Panc1 (cell line): ENCODE data around the gene MRTFA. TPM values are rescaled to one million over a fixed set of nuclear protein-coding genes. Genes with fewer than 3 reads are reported as not detected.

Source experiments
- ATAC-seq: fragments of 200-7000 bp; cut with Tn5 transposase; 2 replicates; pipeline ENCODE4 v1.9.1; 2020; ENCODE audit warnings: mild to moderate bottlenecking, moderate library complexity
- BruUV-seq: library from RNA; stranded (reverse); fragments of 400-500 nt; replicated peaks from 2 replicates; lab custom pipeline; 2021; lab: Mats Ljungman, UMichigan
- CTCF ChIA-PET: fragments of 300-600 bp; sonication (Branson Sonifier 250); formaldehyde crosslinking; loops from one replicate; lab custom pipeline; 2022; ENCODE audit warnings: antibody characterized with exemption; lab: Charles Lee
- POLR2A ChIA-PET: fragments of 300-600 bp; sonication (Branson Sonifier 250); formaldehyde crosslinking; loops from one replicate; lab custom pipeline; 2022; ENCODE audit warnings: antibody characterized with exemption; lab: Charles Lee
- DNase-seq: peaks from one replicate; pipeline ENCODE4 v3.0.0-alpha.2; 2010; ENCODE audit warnings: low read depth, low spot score
- H3K27ac ChIP-seq: 2 replicates; pipeline ENCODE4 v1.5.1; 2011; ENCODE audit warnings: mild to moderate bottlenecking, low read length, inconsistent platforms
- H3K27me3 ChIP-seq: fragments of 200-500 bp; sonication (Bioruptor generic); 2 replicates; pipeline ENCODE4 v1.6.0; 2014; ENCODE audit warnings: low read length, inconsistent platforms; ENCODE audit not compliant: control insufficient read depth, insufficient read depth
- H3K36me3 ChIP-seq: fragments of 200-500 bp; sonication (Bioruptor generic); 2 replicates; pipeline ENCODE4 v1.5.1; 2014; ENCODE audit warnings: inconsistent platforms, mild to moderate bottlenecking, low read length, moderate library complexity; ENCODE audit not compliant: control insufficient read depth, insufficient read depth
- H3K4me1 ChIP-seq: 2 replicates; pipeline ENCODE4 v1.5.1; 2011; ENCODE audit warnings: inconsistent platforms, mild to moderate bottlenecking, low read length, moderate library complexity; ENCODE audit not compliant: control insufficient read depth, insufficient read depth
- H3K4me3 ChIP-seq, 2 experiments: 2 replicates each; pipeline ENCODE4 v1.5.1; 2011 to 2012; ENCODE audit warnings: low read depth in 2 of 2, low read length in 2 of 2, mild to moderate bottlenecking in 2 of 2, inconsistent platforms in 1 of 2, moderate library complexity in 1 of 2
- H3K9me3 ChIP-seq: fragments of 200-500 bp; sonication (Bioruptor generic); 2 replicates; pipeline ENCODE4 v1.5.1; 2014; ENCODE audit warnings: low read depth, mild to moderate bottlenecking, inconsistent platforms, low read length, moderate library complexity; ENCODE audit not compliant: control insufficient read depth, insufficient read depth
- POLR2AphosphoS5 ChIP-seq: IDR thresholded peaks from 2 replicates; pipeline ENCODE4 v1.6.1; 2012; ENCODE audit warnings: mild to moderate bottlenecking, low read depth, low read length, moderate library complexity
- SIN3A ChIP-seq: IDR thresholded peaks from 2 replicates; pipeline ENCODE4 v1.6.1; 2012; ENCODE audit warnings: low read depth, mild to moderate bottlenecking, low read length, moderate library complexity, borderline replicate concordance; ENCODE audit not compliant: insufficient read depth
- TCF7L2 ChIP-seq: IDR thresholded peaks from 2 replicates; pipeline ENCODE4 v1.6.1; 2011; ENCODE audit warnings: mild to moderate bottlenecking, low read depth, low read length, inconsistent platforms
- in situ Hi-C: cut with HindIII; loops from 2 replicates; pipeline ENCODE4 v1.10.0; 2016; ENCODE audit warnings: low sequenced_read_pairs, low pct_unique_long_range_greater_than_20kb
- intact Hi-C: fragments of 100-400 bp; cut with micrococcal nuclease; formaldehyde crosslinking; loops from one replicate; pipeline ENCODE4 v1.10.0; 2022; ENCODE audit not compliant: unreplicated experiment
- total RNA-seq: library from RNA; stranded (reverse); gene quantifications from one replicate; pipeline ENCODE4 v1.2.1, GENCODE V29; 2021; ENCODE audit not compliant: unreplicated experiment
- TF ChIP-seq, protein P1 (sequence below): fragments of 450-650 bp; IDR thresholded peaks from 2 replicates; pipeline ENCODE4 v1.5.1; 2017; ENCODE audit warnings: mild to moderate bottlenecking
- TF ChIP-seq, protein P2 (sequence below), 2 experiments: IDR thresholded peaks; 2 replicates each; pipeline ENCODE4 v1.6.1; 2011 to 2012; ENCODE audit warnings: low read depth in 2 of 2, control low read depth in 1 of 2, low read length in 1 of 2, mild to moderate bottlenecking in 1 of 2, moderate library complexity in 1 of 2; ENCODE audit not compliant: insufficient read depth in 1 of 2

The MRTFA gene
- total RNA-seq, 1 experiment from 2014 or later, result 62.1 TPM

DNA sequence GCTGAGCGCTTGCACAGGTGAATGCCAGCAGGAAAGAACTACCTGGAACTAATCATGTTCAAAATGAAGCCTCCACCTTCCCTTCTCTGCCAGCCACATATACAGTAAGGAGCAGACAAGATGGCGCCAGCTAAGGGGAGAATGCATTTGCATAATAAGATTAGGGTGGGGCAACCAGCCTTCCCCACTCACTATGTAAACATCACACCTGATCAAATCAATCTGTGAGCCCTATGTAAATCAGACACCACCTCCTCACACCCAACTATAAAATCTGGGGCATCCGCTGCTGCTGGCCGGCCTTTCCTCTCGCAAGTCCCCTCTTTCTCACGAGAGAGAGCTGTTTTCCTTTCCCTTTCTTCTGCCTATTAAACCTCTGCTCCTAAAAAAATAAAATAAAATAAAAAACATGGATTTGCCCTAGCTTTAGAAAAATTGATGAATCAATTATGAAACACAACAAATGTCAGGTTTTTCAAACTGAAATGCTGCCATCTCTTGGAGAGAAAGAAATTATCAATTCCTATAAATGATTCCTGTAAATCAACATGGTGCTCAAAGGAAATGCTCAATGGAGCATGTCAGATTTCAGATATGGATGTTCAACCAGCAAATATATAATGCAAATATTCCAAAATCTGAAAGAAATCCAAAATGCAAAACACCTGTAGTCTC, 157.3 kb downstream of the MRTFA start:
- no peaks in the 10 kb centered on the region for H3K36me3 ChIP-seq
- CTCF ChIA-PET, result interaction anchor here (0.5 kb wide), 1 partner anchor 30 kb away, joined by 4 read pairs; no protein-coding TSS in a partner anchor
- in situ Hi-C loops (no loop called here), intact Hi-C loops (no loop called here)
- ATAC-seq (no peak), DNase-seq (no peak)
- no peak overlapping the region for H3K27ac ChIP-seq
- H3K4me3 ChIP-seq, result no peak overlapping the region
- POLR2A ChIA-PET, result interaction anchor here (0.7 kb wide), 1 partner anchor 327 kb away, joined by 3 read pairs; no protein-coding TSS in a partner anchor
- H3K4me1 ChIP-seq, result peaks cover 20% of the 10 kb centered on the region
- TF ChIP-seq TCF7L2 (no peak), SIN3A (no peak), POLR2AphosphoS5 (no peak)
- TF ChIP-seq, protein P1, sequence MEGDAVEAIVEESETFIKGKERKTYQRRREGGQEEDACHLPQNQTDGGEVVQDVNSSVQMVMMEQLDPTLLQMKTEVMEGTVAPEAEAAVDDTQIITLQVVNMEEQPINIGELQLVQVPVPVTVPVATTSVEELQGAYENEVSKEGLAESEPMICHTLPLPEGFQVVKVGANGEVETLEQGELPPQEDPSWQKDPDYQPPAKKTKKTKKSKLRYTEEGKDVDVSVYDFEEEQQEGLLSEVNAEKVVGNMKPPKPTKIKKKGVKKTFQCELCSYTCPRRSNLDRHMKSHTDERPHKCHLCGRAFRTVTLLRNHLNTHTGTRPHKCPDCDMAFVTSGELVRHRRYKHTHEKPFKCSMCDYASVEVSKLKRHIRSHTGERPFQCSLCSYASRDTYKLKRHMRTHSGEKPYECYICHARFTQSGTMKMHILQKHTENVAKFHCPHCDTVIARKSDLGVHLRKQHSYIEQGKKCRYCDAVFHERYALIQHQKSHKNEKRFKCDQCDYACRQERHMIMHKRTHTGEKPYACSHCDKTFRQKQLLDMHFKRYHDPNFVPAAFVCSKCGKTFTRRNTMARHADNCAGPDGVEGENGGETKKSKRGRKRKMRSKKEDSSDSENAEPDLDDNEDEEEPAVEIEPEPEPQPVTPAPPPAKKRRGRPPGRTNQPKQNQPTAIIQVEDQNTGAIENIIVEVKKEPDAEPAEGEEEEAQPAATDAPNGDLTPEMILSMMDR, result no peak
- TF ChIP-seq, protein P2, sequence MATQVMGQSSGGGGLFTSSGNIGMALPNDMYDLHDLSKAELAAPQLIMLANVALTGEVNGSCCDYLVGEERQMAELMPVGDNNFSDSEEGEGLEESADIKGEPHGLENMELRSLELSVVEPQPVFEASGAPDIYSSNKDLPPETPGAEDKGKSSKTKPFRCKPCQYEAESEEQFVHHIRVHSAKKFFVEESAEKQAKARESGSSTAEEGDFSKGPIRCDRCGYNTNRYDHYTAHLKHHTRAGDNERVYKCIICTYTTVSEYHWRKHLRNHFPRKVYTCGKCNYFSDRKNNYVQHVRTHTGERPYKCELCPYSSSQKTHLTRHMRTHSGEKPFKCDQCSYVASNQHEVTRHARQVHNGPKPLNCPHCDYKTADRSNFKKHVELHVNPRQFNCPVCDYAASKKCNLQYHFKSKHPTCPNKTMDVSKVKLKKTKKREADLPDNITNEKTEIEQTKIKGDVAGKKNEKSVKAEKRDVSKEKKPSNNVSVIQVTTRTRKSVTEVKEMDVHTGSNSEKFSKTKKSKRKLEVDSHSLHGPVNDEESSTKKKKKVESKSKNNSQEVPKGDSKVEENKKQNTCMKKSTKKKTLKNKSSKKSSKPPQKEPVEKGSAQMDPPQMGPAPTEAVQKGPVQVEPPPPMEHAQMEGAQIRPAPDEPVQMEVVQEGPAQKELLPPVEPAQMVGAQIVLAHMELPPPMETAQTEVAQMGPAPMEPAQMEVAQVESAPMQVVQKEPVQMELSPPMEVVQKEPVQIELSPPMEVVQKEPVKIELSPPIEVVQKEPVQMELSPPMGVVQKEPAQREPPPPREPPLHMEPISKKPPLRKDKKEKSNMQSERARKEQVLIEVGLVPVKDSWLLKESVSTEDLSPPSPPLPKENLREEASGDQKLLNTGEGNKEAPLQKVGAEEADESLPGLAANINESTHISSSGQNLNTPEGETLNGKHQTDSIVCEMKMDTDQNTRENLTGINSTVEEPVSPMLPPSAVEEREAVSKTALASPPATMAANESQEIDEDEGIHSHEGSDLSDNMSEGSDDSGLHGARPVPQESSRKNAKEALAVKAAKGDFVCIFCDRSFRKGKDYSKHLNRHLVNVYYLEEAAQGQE (IDR thresholded peaks at IDR 0.05; ENCODE audit: insufficient read depth in 1 of 2, low read depth in 2 of 2, low read length in 1 of 2), result no peak
- H3K27me3 ChIP-seq, result no peaks in the 10 kb centered on the region
- no peaks in the 10 kb centered on the region for H3K9me3 ChIP-seq
- no TSS peak for BruUV-seq

DNA sequence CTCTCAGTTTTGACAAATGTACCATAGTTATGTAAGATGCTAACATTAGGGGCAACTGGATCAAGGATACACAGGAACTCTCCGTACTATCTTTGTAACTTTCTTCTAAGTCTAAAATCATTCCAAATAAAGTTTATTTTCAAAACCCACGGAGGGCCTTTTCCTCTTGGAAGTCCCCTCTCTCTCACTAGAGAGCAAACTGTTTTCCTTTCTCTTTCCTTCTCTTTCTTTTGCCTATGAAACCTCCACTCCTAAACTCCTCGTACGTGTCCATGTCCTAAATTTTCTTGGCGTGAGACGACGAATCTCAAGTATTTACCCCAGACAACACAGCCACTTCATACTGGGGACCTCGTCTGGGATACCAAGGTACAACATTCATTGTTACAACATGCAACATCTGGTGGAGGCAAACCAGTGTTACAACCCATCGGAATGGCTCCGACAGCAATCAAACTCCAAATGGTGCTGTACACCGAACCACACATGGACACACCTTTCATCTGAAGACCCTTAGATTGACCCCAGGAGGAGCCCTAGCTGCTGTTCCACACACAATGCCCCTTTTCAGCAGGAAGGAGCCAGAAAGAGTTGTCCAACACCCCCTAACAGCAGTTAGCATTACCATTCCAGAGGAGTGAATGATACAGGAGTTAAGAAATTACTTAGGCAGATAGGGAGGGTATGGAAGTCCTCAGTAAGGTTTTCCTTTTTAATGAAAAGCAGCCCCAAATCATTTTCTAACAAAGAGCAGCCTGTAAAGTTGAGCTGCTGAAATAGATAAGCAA, 158.0 kb downstream of the MRTFA start:
- Histone ChIP-seq H3K36me3 (no peaks in the 10 kb centered on the region), H3K27me3 (no peaks in the 10 kb centered on the region), H3K4me3 (no peak overlapping the region), H3K27ac (peak overlapping the region; percentile 68), H3K4me1 (peaks cover 20% of the 10 kb centered on the region), H3K9me3 (no peaks in the 10 kb centered on the region)
- in situ Hi-C loops (no loop called here), intact Hi-C loops (no loop called here)
- TF ChIP-seq, protein P2 (IDR thresholded peaks at IDR 0.05; ENCODE audit: insufficient read depth in 1 of 2, low read depth in 2 of 2, low read length in 1 of 2), result no peak
- TF ChIP-seq TCF7L2, result no peak
- TF ChIP-seq, protein P1, result no peak
- no peak for TF ChIP-seq POLR2AphosphoS5
- TF ChIP-seq SIN3A, result no peak
- DNase-seq (no peak), ATAC-seq (no peak)
- no TSS peak for BruUV-seq
- ChIA-PET POLR2A (interaction anchor here (0.6 kb wide), 1 partner anchor 82 kb away, joined by 3 read pairs; no protein-coding TSS in a partner anchor), CTCF (interaction anchor here (0.5 to 1.7 kb wide), 2 partner anchors 30 to 42 kb away, joined by 4 read pairs; no protein-coding TSS in a partner anchor)
